HUES48 (cell line): ENCODE data around the gene NPHP4.

Experiments
- H3K27ac ChIP-seq: one replicate; pipeline ENCODE4 v1.7.0; 2013; ENCODE audit warnings: low read depth, low read length, inconsistent platforms
- H3K27me3 ChIP-seq: 2 replicates; pipeline ENCODE4 v1.6.1; 2013; ENCODE audit warnings: mild to moderate bottlenecking, low read length; ENCODE audit not compliant: control insufficient read depth, insufficient read depth
- H3K36me3 ChIP-seq: 2 replicates; pipeline ENCODE4 v1.6.1; 2013; ENCODE audit warnings: low read length; ENCODE audit not compliant: control insufficient read depth, insufficient read depth
- H3K4me1 ChIP-seq: 2 replicates; pipeline ENCODE4 v1.6.1; 2013; ENCODE audit warnings: mild to moderate bottlenecking, low read length; ENCODE audit not compliant: control insufficient read depth, insufficient read depth
- H3K4me3 ChIP-seq: 2 replicates; pipeline ENCODE4 v1.5.1; 2013; ENCODE audit warnings: mild to moderate bottlenecking, low read depth, low read length
- H3K9ac ChIP-seq: 2 replicates; pipeline ENCODE4 v1.6.1; 2013; ENCODE audit warnings: mild to moderate bottlenecking, low read depth, low read length, moderate library complexity
- H3K9me3 ChIP-seq: 2 replicates; pipeline ENCODE4 v1.6.1; 2013; ENCODE audit warnings: low read length; ENCODE audit not compliant: control insufficient read depth, insufficient read depth

NPHP4 gene

GRCh38 chr1:5891137-5891536 lies 101.1 kb downstream of the NPHP4 start:
- no peaks in the 10 kb centered on the region for H3K27me3 ChIP-seq
- no peak overlapping the region for H3K9ac ChIP-seq
- peaks cover 4% of the 10 kb centered on the region for H3K4me1 ChIP-seq
- H3K9me3 ChIP-seq, result no peaks in the 10 kb centered on the region
- H3K4me3 ChIP-seq, result no peak overlapping the region
- H3K27ac ChIP-seq, result no peak overlapping the region
- H3K36me3 ChIP-seq, result no peaks in the 10 kb centered on the region

- no peaks in the 10 kb centered on the region; the same call in 1 of the 2 replicates for H3K4me1 ChIP-seq
- H3K4me3 ChIP-seq, result no peak overlapping the region
- H3K36me3 ChIP-seq, result no peaks in the 10 kb centered on the region
- H3K27ac ChIP-seq, result no peak overlapping the region
- H3K27me3 ChIP-seq, result no peaks in the 10 kb centered on the region
- no peaks in the 10 kb centered on the region for H3K9me3 ChIP-seq
- H3K9ac ChIP-seq, result no peak overlapping the region
Observed at GRCh38 chr1:5890346-5891106, 101.7 kb downstream of the NPHP4 start.

GRCh38 chr1:5889901-5890300 lies 102.3 kb downstream of the NPHP4 start:
- no peaks in the 10 kb centered on the region for H3K9me3 ChIP-seq
- no peaks in the 10 kb centered on the region for H3K27me3 ChIP-seq
- no peaks in the 10 kb centered on the region for H3K4me1 ChIP-seq
- H3K27ac ChIP-seq, result no peak overlapping the region
- no peak overlapping the region for H3K9ac ChIP-seq
- no peak overlapping the region for H3K4me3 ChIP-seq
- H3K36me3 ChIP-seq, result no peaks in the 10 kb centered on the region

GRCh38 chr1:5889462-5889861 lies 102.8 kb downstream of the NPHP4 start:
- Histone ChIP-seq H3K4me3 (no peak overlapping the region), H3K9ac (no peak overlapping the region), H3K4me1 (no peaks in the 10 kb centered on the region), H3K27me3 (no peaks in the 10 kb centered on the region), H3K27ac (no peak overlapping the region), H3K9me3 (no peaks in the 10 kb centered on the region), H3K36me3 (no peaks in the 10 kb centered on the region)

- Histone ChIP-seq H3K27me3 (no peaks in the 10 kb centered on the region), H3K27ac (no peak overlapping the region), H3K9ac (no peak overlapping the region), H3K4me1 (no peaks in the 10 kb centered on the region), H3K4me3 (no peak overlapping the region), H3K9me3 (no peaks in the 10 kb centered on the region), H3K36me3 (no peaks in the 10 kb centered on the region)
Observed at GRCh38 chr1:5888606-5889211, 103.5 kb downstream of the NPHP4 start.

- Histone ChIP-seq H3K27ac (no peak overlapping the region), H3K27me3 (no peaks in the 10 kb centered on the region), H3K4me1 (no peaks in the 10 kb centered on the region), H3K4me3 (no peak overlapping the region), H3K9me3 (no peaks in the 10 kb centered on the region), H3K9ac (no peak overlapping the region), H3K36me3 (no peaks in the 10 kb centered on the region)
Observed at GRCh38 chr1:5887971-5888361, 104.3 kb downstream of the NPHP4 start.

GRCh38 chr1:5887349-5887970 lies 104.8 kb downstream of the NPHP4 start:
- Histone ChIP-seq H3K36me3 (no peaks in the 10 kb centered on the region), H3K9me3 (no peaks in the 10 kb centered on the region), H3K27ac (no peak overlapping the region), H3K27me3 (no peaks in the 10 kb centered on the region), H3K4me3 (no peak overlapping the region), H3K9ac (no peak overlapping the region), H3K4me1 (no peaks in the 10 kb centered on the region)

- H3K27ac ChIP-seq, result no peak overlapping the region
- H3K36me3 ChIP-seq, result no peaks in the 10 kb centered on the region
- no peaks in the 10 kb centered on the region for H3K27me3 ChIP-seq
- no peak overlapping the region for H3K9ac ChIP-seq
- H3K9me3 ChIP-seq, result no peaks in the 10 kb centered on the region
- H3K4me1 ChIP-seq, result no peaks in the 10 kb centered on the region
- no peak overlapping the region for H3K4me3 ChIP-seq
Observed at GRCh38 chr1:5886541-5887348, 105.5 kb downstream of the NPHP4 start.

- Histone ChIP-seq H3K9ac (no peak overlapping the region), H3K9me3 (no peaks in the 10 kb centered on the region)
Observed at GRCh38 chr1:5886140-5886483, 106.1 kb downstream of the NPHP4 start.

GRCh38 chr1:5885471-5886139 lies 106.6 kb downstream of the NPHP4 start:
- no peak overlapping the region for H3K4me3 ChIP-seq
- no peaks in the 10 kb centered on the region for H3K36me3 ChIP-seq
- H3K27ac ChIP-seq, result no peak overlapping the region
- H3K9me3 ChIP-seq, result no peaks in the 10 kb centered on the region
- H3K4me1 ChIP-seq, result no peaks in the 10 kb centered on the region
- H3K27me3 ChIP-seq, result no peaks in the 10 kb centered on the region
- no peak overlapping the region for H3K9ac ChIP-seq

More at GRCh38 chr1:5886140-5886483, 106.1 kb downstream of the NPHP4 start:
- no peak overlapping the region for H3K27ac ChIP-seq
- H3K27me3 ChIP-seq, result no peaks in the 10 kb centered on the region
- H3K4me3 ChIP-seq, result no peak overlapping the region
- no peaks in the 10 kb centered on the region for H3K4me1 ChIP-seq
- H3K36me3 ChIP-seq, result no peaks in the 10 kb centered on the region
